Suppressor macrophage (primary cell): ENCODE measurements around the gene P4HB.

Source experiments
- DNase-seq, 4 experiments: peaks; one replicate each; pipeline ENCODE4 v3.0.0-alpha.2; 2020 to 2022

Gene P4HB

DNA sequence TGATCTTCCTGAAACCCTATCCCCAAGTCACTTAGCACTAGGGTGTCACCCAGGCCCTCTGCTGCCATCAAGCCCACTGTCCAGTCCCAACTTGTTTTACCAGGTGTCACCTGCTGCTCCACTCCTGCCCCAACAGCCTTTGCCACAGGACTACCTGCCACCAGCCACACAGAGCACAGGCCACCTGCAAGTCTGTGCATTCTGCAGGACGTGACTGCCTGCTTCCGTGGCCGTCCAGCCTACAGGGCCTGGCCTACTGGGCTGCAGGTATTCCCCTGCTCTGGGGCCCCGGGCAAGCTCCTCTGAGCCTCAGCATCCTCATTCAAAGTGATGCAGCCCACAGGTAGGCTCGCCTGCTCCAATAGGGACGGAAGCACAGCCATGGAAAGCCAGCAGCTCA, 30.5 kb downstream of the P4HB start:
- DNase-seq = no peak

DNA sequence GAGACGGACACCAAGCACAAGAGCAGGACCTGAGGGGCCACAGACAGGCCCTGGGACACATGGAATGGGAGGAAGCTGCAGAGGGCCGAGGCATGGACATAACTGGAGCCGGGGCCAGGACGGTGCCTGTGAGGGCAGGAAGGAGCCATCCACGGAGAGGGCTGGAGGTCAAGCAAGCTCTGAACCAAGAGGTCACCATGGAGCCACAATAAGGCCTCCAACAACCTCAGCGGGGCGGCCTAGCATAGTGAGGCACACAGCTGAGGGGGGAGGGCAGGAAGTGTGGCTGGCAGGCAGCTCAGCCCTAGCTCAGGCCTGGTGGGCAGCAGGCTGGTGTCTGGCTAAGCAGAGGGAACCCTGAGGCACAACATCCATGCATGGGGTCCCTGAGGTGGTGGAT, 31.7 kb downstream of the P4HB start:
- no peak for DNase-seq

DNA sequence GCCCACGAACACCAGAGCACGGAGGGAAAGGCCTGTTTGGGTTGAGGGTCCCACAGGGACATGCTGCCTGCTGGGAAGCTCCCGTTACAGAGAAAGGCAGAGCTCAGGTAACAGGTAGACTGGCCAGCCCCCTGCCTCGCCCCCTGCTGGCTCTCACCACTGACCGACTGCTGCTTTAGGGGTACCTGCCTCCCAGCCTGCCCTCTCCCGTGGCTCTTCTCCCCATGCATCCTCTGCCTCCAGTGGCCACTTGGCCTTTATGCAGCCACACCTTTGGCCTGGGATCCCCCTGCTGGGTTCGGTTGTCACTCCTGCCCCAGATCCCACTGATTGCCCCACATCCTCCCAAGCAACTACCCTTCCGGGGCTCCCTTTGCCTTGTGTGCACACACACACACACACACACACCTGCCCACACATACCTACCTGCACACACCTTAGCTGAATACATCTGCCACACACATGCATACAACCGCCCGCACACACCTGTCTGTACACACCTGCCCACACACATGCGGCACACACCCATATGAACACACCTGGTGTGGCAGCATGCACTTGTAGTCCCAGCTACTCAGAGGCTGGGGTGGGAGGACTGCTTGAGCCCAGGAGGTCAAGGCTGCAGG, 34.4 kb downstream of the P4HB start:
- no peak for DNase-seq

DNA sequence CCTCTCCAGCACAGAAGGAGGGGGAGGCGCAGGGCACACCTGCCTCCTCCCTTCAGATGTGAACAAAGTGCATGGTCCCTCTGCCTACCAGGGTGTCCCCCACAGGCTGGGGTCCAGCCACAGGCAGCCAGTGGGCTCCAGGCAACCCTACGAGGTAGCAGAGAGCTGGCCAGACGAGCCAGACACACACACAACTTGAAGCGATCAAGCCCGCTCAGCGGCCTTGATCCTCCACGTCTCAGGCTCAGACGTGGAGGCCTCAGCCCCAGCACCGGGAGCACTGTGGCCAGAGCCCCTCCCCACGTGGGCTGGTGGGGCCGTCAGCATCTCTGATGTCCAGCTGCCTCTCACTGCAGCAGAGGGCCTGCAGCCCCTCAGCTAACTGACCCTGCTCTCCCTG, 35.7 kb downstream of the P4HB start:
- no peak for DNase-seq

- no peak for DNase-seq
These were observed 36.4 kb downstream of the P4HB start for GRCh38 chr17:81823820-81824550.

DNA sequence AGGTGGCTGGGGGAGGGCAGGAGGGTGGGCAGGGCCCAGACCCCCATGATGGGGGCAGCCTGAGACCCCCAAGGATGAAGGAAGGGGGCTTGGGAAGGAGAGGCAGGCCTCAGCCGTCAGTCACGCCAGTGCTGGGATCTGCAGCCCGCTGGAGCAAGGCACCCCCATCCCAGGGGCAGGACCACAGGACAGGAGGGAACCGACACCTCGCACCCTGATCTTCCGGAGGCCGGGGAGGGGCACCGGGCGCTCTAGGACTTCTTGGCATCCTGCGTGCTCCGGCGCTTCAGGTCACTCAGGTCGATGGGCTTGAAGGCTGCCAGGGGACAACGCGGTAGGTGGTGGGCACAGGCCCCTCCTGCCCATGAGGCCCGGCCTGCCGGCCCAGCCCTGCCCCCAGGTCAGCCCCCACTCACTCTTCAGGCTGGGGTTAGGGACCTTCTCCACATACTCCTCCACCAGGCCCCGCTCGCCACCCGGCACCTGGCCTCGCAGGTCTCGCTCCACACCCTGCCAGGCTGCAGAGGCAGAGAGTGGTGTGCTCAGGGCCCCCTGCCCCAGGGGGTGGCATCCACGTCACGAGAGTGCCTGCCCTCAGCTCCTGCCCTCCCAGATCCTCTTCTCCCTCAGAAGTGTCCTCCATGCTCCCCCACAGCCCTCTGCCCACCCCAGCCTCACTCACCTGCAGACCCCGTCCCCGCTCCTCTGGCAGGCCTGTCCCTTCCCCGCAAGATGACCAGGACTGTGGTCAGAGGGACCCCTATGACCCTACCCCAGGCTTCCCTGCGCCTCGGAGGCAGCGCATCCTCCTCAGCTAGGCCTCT, 37.1 kb downstream of the P4HB start:
- DNase-seq = no peak

DNA sequence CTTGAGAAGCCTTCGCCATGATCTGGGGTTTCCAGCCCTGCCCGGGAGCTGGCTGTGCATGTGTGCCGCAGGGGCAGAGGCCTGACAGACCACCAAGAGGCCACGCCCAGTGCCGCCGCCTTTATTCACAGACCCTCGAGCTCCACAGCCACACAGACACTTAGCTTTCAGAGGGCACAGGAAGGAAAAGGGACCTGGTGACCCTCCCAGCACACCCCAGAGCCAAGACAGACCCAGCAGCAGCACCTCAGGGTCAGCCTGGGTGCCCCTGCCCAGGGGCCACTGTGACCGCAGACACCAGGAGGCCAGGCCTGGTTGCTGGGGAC, 38.1 kb downstream of the P4HB start:
- no peak for DNase-seq

DNA sequence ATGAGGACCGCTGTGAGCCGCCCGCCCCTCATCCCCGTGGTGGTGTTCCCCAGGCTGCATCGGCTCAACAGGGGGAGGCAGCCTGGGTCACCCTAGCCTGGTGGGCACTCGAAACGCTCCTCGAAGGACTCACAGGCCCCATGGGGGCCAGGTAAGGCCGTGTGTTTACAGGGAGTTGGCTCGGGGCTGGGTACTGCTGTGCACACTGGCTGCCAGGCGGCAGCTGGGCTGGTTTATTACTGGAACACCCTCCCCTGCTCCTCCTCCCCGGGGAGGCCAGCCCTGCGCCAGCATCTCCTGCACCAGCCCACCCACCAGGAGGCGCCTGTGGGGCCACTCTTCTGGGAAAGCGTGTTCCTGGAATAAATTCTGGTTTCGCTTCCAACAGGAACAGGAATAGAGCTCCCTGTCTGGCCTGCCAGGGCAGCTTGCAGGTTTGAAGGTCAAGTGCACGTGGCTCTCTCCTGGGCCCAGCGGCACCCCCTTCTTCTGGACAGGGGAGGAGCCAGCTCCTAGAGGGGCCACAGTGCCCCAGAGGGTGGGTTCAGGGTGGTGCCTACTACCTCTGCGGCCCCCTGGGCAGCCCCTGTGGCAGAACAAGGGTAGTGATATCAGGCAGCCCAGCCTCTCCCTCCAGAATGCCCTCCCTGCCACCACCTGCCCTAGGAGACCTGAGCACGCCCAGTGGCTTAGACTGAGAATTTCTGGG, 38.6 kb downstream of the P4HB start:
- DNase-seq = peak; percentile 65 to 81 (median 72)

- DNase-seq = no peak
These were observed 39.2 kb downstream of the P4HB start for GRCh38 chr17:81821147-81821546.

DNA sequence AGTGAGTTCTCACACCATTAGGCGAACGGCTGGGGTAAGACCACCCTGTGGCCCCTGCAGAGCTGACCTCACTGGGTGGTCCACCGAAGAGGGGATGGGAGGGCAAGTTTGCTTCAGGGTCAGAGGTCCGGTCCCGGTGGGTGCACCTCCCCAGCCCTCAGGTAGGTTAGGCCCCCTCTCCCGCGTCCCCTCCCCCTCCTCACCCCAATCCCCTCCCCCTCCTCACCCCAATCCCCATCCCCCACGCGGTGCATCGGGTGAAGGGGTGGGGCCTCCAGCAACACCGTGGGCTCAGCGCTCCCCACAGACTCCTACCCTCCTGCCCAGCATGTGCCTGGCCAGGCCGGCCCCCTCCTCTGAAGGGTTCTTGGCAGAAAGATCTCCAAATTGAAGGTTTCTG, 40.6 kb downstream of the P4HB start:
- no peak for DNase-seq

DNA sequence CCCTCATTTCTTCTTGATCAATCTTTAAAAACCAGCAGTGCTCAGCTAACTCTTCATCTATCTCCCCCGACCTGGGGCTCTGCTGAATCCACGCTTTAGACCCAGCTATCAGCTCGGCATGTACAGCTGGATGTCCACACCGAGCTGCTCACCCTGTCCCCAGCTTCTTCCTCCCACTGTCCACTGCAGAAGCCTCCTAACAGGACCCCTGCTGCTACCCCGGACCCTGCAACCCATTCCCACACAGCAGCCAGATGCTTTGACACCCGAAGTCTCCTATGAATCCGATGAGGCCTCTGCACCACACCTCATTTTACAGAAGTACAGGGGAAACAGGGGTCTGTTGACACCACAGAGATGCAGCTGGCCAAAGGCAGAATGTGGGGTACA, 42.6 kb downstream of the P4HB start:
- no peak for DNase-seq

- no peak for DNase-seq
These were observed 44.7 kb downstream of the P4HB start for GRCh38 chr17:81815646-81815986.

DNA sequence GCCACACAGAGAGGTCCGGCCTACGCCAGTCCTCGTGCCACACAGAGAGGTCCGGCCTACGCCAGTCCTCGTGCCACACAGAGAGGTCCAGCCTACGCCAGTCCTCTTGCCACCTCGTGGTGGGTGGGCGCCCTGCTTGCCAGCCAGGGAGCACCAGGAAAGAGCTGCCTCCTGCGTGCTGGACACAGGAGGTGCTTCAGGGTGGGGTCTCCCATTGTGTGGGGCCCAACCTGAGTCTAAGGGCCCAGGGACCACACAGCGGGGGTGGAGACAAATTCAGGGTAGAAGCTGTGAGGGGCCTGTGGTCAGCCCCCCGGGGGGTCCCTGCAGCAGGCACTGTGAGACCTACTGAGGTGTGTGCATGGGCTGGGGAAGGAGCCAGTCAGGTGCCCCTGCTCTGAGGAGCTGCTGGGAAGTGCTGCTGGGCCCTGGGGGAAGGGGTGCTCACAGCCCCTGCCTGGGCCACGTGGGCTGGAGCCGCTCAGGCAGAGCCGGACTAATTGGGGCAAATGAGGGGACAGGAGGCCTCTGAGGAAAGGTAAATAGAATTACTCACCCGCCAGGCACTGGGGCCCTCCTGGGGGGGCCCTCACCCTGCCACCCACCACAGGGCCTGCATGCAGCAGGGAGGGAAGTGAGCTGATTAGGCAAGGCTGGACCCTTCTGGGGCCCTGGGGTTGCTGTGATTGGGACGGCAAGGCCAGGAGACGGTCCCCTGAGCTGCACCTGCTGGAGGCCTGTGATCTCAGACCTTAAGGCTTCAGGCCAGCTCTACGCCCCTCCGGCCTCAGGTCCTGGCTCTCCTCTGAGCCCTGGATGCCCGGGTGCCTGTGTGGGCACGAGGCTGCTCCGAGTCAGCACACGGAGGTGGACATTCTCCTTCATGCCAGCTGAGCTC, 45.3 kb downstream of the P4HB start:
- no peak for DNase-seq

GRCh38 chr17:81813861-81814683, 46.3 kb downstream of the P4HB start:
- DNase-seq = no peak

GRCh38 chr17:81813371-81813684, 47.0 kb downstream of the P4HB start:
- no peak for DNase-seq

- no peak for DNase-seq
These were observed 47.6 kb downstream of the P4HB start for GRCh38 chr17:81812571-81813370.

- DNase-seq = no peak
These were observed 48.4 kb downstream of the P4HB start for GRCh38 chr17:81811705-81812570.

DNA sequence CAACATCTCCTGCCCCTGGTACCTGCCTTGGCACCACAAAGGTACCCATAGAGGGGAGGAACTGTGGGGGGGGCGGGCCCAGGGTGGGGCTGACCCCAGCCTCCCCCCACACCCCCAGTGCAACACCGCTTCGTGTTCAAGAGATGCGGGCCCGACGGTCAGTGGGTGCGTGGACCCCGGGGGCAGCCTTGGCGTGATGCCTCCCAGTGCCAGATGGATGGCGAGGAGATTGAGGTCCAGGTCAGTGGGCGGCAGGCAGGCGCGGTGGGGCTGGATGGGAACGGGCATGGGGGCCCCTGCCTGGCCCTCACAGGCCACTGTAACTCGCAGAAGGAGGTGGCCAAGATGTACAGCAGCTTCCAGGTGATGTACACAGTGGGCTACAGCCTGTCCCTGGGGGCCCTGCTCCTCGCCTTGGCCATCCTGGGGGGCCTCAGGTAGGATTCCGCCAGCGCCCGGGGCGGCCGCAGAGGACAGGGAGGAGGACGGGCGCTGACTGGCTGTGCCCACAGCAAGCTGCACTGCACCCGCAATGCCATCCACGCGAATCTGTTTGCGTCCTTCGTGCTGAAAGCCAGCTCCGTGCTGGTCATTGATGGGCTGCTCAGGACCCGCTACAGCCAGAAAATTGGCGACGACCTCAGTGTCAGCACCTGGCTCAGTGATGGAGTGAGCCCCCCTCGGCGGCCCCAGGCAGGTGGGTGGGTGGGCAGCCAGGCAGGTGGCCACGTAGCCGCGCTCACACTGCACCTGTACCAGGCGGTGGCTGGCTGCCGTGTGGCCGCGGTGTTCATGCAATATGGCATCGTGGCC, 49.2 kb downstream of the P4HB start:
- DNase-seq = no peak

DNA sequence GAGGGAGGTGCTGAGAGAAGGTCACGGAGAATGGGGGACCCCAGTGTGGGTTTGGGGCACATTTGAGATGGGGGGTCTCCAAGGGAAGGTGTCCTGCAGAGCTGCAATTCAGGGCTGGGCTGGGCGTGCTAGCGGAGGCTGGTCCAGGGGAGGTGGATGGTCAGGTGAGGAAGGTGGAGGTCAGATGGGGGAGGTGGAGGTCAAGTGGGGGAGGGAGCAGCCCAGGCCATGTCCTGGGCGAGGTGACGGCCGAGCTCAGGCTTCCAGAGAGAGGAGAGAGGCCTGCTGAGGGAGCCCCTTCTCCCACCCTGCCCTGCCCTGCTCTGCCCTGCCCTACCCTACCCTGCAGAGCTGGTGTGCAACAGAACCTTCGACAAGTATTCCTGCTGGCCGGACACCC, 49.9 kb downstream of the P4HB start:
- no peak for DNase-seq
